Panc1 (cell line): ENCODE data around the gene BBX. TPM values are rescaled to one million over a fixed set of nuclear protein-coding genes. Genes with fewer than 3 reads are reported as not detected.

Experiments
- ATAC-seq: fragments of 200-7000 bp; cut with Tn5 transposase; 2 replicates; pipeline ENCODE4 v1.9.1; 2020; ENCODE audit warnings: mild to moderate bottlenecking, moderate library complexity
- BruUV-seq: library from RNA; stranded (reverse); fragments of 400-500 nt; replicated peaks from 2 replicates; lab custom pipeline; 2021; lab: Mats Ljungman, UMichigan
- CTCF ChIA-PET: fragments of 300-600 bp; sonication (Branson Sonifier 250); formaldehyde crosslinking; loops from one replicate; lab custom pipeline; 2022; ENCODE audit warnings: antibody characterized with exemption; lab: Charles Lee
- POLR2A ChIA-PET: fragments of 300-600 bp; sonication (Branson Sonifier 250); formaldehyde crosslinking; loops from one replicate; lab custom pipeline; 2022; ENCODE audit warnings: antibody characterized with exemption; lab: Charles Lee
- DNase-seq: peaks from one replicate; pipeline ENCODE4 v3.0.0-alpha.2; 2010; ENCODE audit warnings: low read depth, low spot score
- H3K27ac ChIP-seq: 2 replicates; pipeline ENCODE4 v1.5.1; 2011; ENCODE audit warnings: mild to moderate bottlenecking, low read length, inconsistent platforms
- H3K27me3 ChIP-seq: fragments of 200-500 bp; sonication (Bioruptor generic); 2 replicates; pipeline ENCODE4 v1.6.0; 2014; ENCODE audit warnings: low read length, inconsistent platforms; ENCODE audit not compliant: control insufficient read depth, insufficient read depth
- H3K36me3 ChIP-seq: fragments of 200-500 bp; sonication (Bioruptor generic); 2 replicates; pipeline ENCODE4 v1.5.1; 2014; ENCODE audit warnings: inconsistent platforms, mild to moderate bottlenecking, low read length, moderate library complexity; ENCODE audit not compliant: control insufficient read depth, insufficient read depth
- H3K4me1 ChIP-seq: 2 replicates; pipeline ENCODE4 v1.5.1; 2011; ENCODE audit warnings: inconsistent platforms, mild to moderate bottlenecking, low read length, moderate library complexity; ENCODE audit not compliant: control insufficient read depth, insufficient read depth
- H3K4me3 ChIP-seq, 2 experiments: 2 replicates each; pipeline ENCODE4 v1.5.1; 2011 to 2012; ENCODE audit warnings: low read depth in 2 of 2, low read length in 2 of 2, mild to moderate bottlenecking in 2 of 2, inconsistent platforms in 1 of 2, moderate library complexity in 1 of 2
- H3K9me3 ChIP-seq: fragments of 200-500 bp; sonication (Bioruptor generic); 2 replicates; pipeline ENCODE4 v1.5.1; 2014; ENCODE audit warnings: low read depth, mild to moderate bottlenecking, inconsistent platforms, low read length, moderate library complexity; ENCODE audit not compliant: control insufficient read depth, insufficient read depth
- POLR2AphosphoS5 ChIP-seq: IDR thresholded peaks from 2 replicates; pipeline ENCODE4 v1.6.1; 2012; ENCODE audit warnings: mild to moderate bottlenecking, low read depth, low read length, moderate library complexity
- SIN3A ChIP-seq: IDR thresholded peaks from 2 replicates; pipeline ENCODE4 v1.6.1; 2012; ENCODE audit warnings: low read depth, mild to moderate bottlenecking, low read length, moderate library complexity, borderline replicate concordance; ENCODE audit not compliant: insufficient read depth
- TCF7L2 ChIP-seq: IDR thresholded peaks from 2 replicates; pipeline ENCODE4 v1.6.1; 2011; ENCODE audit warnings: mild to moderate bottlenecking, low read depth, low read length, inconsistent platforms
- in situ Hi-C: cut with HindIII; loops from 2 replicates; pipeline ENCODE4 v1.10.0; 2016; ENCODE audit warnings: low sequenced_read_pairs, low pct_unique_long_range_greater_than_20kb
- intact Hi-C: fragments of 100-400 bp; cut with micrococcal nuclease; formaldehyde crosslinking; loops from one replicate; pipeline ENCODE4 v1.10.0; 2022; ENCODE audit not compliant: unreplicated experiment
- total RNA-seq: library from RNA; stranded (reverse); gene quantifications from one replicate; pipeline ENCODE4 v1.2.1, GENCODE V29; 2021; ENCODE audit not compliant: unreplicated experiment
- TF ChIP-seq, protein P1 (sequence below): fragments of 450-650 bp; IDR thresholded peaks from 2 replicates; pipeline ENCODE4 v1.5.1; 2017; ENCODE audit warnings: mild to moderate bottlenecking
- TF ChIP-seq, protein P2 (sequence below), 2 experiments: IDR thresholded peaks; 2 replicates each; pipeline ENCODE4 v1.6.1; 2011 to 2012; ENCODE audit warnings: low read depth in 2 of 2, control low read depth in 1 of 2, low read length in 1 of 2, mild to moderate bottlenecking in 1 of 2, moderate library complexity in 1 of 2; ENCODE audit not compliant: insufficient read depth in 1 of 2

The BBX gene
- total RNA-seq, 1 experiment from 2014 or later = 28.5 TPM

DNA sequence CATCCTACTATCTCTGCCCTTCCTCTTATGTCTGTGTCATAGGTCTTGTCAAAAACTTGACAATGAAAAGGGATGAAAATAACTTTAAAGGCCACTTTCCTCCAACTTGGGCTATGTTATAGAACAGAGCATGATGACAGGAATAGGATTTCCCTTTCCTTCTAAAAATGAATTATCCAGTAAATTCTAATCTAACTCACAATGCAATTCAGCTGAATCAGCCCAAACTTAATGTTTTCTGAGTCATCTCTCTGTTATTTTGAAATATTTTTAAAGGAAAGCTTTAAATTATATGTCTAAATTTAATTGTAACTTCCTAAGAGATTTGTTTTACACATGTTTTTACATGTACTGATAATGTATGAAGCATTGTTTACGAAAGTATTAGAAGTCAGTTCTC, 258.5 kb downstream of the BBX start:
- Histone ChIP-seq H3K27ac (no peak overlapping the region), H3K36me3 (no peaks in the 10 kb centered on the region; the same call in 1 of the 2 replicates), H3K27me3 (no peaks in the 10 kb centered on the region), H3K4me3 (no peak overlapping the region), H3K9me3 (no peaks in the 10 kb centered on the region), H3K4me1 (no peaks in the 10 kb centered on the region)
- BruUV-seq = no TSS peak
- TF ChIP-seq TCF7L2 (no peak), SIN3A (no peak), POLR2AphosphoS5 (no peak)
- TF ChIP-seq, protein P1, sequence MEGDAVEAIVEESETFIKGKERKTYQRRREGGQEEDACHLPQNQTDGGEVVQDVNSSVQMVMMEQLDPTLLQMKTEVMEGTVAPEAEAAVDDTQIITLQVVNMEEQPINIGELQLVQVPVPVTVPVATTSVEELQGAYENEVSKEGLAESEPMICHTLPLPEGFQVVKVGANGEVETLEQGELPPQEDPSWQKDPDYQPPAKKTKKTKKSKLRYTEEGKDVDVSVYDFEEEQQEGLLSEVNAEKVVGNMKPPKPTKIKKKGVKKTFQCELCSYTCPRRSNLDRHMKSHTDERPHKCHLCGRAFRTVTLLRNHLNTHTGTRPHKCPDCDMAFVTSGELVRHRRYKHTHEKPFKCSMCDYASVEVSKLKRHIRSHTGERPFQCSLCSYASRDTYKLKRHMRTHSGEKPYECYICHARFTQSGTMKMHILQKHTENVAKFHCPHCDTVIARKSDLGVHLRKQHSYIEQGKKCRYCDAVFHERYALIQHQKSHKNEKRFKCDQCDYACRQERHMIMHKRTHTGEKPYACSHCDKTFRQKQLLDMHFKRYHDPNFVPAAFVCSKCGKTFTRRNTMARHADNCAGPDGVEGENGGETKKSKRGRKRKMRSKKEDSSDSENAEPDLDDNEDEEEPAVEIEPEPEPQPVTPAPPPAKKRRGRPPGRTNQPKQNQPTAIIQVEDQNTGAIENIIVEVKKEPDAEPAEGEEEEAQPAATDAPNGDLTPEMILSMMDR = no peak
- TF ChIP-seq, protein P2, sequence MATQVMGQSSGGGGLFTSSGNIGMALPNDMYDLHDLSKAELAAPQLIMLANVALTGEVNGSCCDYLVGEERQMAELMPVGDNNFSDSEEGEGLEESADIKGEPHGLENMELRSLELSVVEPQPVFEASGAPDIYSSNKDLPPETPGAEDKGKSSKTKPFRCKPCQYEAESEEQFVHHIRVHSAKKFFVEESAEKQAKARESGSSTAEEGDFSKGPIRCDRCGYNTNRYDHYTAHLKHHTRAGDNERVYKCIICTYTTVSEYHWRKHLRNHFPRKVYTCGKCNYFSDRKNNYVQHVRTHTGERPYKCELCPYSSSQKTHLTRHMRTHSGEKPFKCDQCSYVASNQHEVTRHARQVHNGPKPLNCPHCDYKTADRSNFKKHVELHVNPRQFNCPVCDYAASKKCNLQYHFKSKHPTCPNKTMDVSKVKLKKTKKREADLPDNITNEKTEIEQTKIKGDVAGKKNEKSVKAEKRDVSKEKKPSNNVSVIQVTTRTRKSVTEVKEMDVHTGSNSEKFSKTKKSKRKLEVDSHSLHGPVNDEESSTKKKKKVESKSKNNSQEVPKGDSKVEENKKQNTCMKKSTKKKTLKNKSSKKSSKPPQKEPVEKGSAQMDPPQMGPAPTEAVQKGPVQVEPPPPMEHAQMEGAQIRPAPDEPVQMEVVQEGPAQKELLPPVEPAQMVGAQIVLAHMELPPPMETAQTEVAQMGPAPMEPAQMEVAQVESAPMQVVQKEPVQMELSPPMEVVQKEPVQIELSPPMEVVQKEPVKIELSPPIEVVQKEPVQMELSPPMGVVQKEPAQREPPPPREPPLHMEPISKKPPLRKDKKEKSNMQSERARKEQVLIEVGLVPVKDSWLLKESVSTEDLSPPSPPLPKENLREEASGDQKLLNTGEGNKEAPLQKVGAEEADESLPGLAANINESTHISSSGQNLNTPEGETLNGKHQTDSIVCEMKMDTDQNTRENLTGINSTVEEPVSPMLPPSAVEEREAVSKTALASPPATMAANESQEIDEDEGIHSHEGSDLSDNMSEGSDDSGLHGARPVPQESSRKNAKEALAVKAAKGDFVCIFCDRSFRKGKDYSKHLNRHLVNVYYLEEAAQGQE (IDR thresholded peaks at IDR 0.05; ENCODE audit: insufficient read depth in 1 of 2, low read depth in 2 of 2, low read length in 1 of 2) = no peak
- ATAC-seq = no peak
- ChIA-PET CTCF (no interaction called here), POLR2A (no interaction called here)
- no peak for DNase-seq
- intact Hi-C loops = no loop called here
- in situ Hi-C loops = no loop called here

DNA sequence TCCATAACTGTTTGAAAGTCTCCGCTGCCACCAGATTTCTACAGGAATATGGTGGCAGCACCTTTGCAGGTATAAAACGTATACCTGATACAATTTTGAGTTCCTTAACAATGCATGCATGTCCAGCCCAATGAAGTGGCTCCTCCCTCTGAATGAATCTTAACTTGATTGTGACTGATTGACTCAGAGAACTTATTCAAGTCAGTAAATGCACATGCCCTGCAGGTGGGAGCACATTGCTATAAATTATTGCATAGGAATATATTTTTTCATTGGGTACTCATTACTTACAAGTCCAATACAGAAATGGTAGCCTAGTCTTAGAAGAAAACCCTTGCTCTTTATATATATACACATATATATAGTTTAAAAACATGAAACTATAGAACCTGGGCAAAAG, 259.3 kb downstream of the BBX start:
- no TSS peak for BruUV-seq
- no peak for DNase-seq
- H3K27me3 ChIP-seq = no peaks in the 10 kb centered on the region
- no peaks in the 10 kb centered on the region for H3K9me3 ChIP-seq
- intact Hi-C loops = no loop called here
- no peak overlapping the region for H3K4me3 ChIP-seq
- H3K36me3 ChIP-seq = no peaks in the 10 kb centered on the region; the same call in 1 of the 2 replicates
- POLR2A ChIA-PET = no interaction called here
- no peaks in the 10 kb centered on the region for H3K4me1 ChIP-seq
- H3K27ac ChIP-seq = no peak overlapping the region
- CTCF ChIA-PET = no interaction called here
- no peak for ATAC-seq
- no peak for TF ChIP-seq SIN3A
- TF ChIP-seq, protein P2 (IDR thresholded peaks at IDR 0.05; ENCODE audit: insufficient read depth in 1 of 2, low read depth in 2 of 2, low read length in 1 of 2) = no peak
- TF ChIP-seq TCF7L2 = no peak
- TF ChIP-seq, protein P1 = no peak
- no peak for TF ChIP-seq POLR2AphosphoS5
- in situ Hi-C loops = no loop called here
